DND-41 (cell line): ENCODE data around the gene COL4A2.

Source experiments
- EZH2 ChIP-seq: IDR thresholded peaks from 3 replicates; pipeline ENCODE4 v1.6.1; 2012; ENCODE audit warnings: borderline replicate concordance, low read depth, mild to moderate bottlenecking, moderate library complexity, low read length, inconsistent platforms; ENCODE audit not compliant: severe bottlenecking
- TF ChIP-seq, protein P1 (sequence below): IDR thresholded peaks from 2 replicates; pipeline ENCODE4 v1.5.1; 2012; ENCODE audit warnings: borderline replicate concordance, low read length, moderate library complexity, mild to moderate bottlenecking; ENCODE audit not compliant: poor library complexity, severe bottlenecking; ENCODE audit errors: extremely low read depth

DNA sequence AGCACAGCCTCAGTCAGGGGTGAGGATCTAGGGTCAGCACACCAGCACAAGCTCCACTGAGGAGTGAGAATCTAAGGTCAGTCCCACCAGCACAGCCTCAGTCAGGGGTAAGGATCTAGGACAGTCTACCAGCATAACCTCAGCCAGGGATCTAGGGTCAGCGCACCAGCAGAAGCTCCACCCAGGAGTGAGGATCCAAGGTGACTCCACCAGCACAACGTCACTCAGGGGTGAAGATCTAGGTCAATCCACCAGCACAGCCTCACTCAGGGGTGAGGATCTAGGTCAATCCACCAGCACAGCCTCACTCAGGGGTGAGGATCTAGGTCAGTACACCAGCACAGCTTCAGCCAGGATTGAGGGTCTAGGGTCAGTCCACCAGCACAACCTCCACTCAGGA lies 189.9 kb downstream of the COL4A2 start:
- TF ChIP-seq EZH2 = no peak
- TF ChIP-seq, protein P1, sequence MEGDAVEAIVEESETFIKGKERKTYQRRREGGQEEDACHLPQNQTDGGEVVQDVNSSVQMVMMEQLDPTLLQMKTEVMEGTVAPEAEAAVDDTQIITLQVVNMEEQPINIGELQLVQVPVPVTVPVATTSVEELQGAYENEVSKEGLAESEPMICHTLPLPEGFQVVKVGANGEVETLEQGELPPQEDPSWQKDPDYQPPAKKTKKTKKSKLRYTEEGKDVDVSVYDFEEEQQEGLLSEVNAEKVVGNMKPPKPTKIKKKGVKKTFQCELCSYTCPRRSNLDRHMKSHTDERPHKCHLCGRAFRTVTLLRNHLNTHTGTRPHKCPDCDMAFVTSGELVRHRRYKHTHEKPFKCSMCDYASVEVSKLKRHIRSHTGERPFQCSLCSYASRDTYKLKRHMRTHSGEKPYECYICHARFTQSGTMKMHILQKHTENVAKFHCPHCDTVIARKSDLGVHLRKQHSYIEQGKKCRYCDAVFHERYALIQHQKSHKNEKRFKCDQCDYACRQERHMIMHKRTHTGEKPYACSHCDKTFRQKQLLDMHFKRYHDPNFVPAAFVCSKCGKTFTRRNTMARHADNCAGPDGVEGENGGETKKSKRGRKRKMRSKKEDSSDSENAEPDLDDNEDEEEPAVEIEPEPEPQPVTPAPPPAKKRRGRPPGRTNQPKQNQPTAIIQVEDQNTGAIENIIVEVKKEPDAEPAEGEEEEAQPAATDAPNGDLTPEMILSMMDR = no peak
